GM21619 (cell line): ENCODE measurements around the gene TSPAN9.

Experiments used
- ATAC-seq: cut with Tn5 transposase; IDR thresholded peaks from one replicate; pipeline ENCODE4 v1.9.1; 2021; ENCODE audit not compliant: unreplicated experiment

Gene TSPAN9

DNA sequence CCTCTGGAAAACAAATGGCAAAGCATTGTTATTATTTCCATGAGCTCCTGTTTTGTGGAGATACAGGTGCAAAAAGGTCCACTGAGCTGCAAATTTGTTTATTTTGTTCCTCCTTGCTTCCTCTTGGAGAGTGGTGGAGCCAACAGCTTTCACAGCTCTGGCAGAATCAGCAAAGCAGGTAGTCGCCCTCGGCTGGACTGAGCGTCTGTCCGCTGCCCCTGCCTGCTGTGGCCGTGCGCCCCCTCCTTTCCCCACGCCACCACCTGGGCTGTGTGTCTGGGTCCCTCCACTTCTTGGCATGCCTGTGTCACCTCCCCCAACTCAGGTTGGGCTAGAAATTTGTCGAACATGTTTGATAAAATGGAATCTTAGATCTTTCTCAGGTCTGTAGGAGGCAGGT is 188.2 kb downstream of the TSPAN9 start:
- no peak for ATAC-seq

DNA sequence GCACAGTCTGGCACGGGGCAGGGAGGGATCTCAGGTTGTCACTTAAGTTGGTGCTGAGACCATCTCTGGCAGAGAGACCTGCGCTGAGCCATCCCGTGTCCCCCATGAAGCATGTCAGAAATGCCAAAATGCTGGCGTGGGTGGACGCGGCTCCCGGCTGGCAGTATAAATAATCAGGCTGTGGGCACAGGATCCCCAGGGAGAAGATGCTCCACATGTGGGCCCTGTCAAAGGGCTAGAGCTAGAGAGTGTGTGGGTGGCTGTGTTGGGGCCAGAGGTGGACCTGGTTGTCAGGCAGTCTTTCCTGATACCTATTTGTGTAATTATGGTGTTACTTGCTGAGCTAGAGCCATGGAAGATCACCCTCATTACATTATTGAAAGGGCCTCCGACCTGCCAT is 189.5 kb downstream of the TSPAN9 start:
- no peak for ATAC-seq

GRCh38 chr12:3267690-3268089 is 190.5 kb downstream of the TSPAN9 start:
- ATAC-seq = no peak

DNA sequence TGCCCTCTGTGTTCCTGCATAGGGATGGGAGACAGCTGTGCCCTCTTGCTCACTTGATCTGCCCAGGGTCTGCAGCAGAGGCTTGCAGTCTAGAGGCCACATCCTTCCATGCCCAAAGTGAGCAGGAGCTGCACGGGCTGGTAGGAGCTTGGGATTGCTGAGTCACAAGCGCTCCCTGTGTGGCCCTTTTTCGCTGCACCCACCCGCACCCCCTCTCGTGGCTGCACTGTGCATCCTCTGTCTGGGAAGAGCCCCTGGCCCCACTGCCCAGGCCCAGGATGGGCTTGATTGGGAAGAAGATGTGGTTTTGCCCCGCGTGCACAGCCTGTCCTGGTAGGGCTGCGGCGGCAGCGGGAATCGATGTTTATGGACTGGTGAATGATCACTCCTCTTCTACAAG is 192.4 kb downstream of the TSPAN9 start:
- ATAC-seq = no peak

GRCh38 chr12:3271146-3271545 is 194.0 kb downstream of the TSPAN9 start:
- ATAC-seq = no peak

DNA sequence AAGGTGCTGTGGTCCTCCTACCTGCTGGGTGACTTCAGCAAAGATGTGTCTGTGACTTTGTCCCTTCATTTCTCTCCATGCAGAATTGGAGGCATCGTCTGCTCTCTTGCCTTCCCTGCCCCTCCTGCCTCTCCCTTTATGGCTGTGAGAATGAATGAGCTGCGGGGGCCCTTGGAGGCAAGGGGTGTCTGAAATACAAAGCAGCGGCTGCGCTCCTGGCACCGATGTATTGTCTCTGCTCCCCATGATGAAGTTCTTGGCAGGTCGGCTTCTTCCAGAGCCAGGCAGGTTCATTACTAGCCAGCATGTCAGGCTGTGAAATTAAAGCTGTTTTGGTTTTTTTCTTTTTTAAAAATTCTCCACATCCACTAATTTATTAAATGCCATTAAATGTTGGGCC is 194.5 kb downstream of the TSPAN9 start:
- ATAC-seq = no peak

DNA sequence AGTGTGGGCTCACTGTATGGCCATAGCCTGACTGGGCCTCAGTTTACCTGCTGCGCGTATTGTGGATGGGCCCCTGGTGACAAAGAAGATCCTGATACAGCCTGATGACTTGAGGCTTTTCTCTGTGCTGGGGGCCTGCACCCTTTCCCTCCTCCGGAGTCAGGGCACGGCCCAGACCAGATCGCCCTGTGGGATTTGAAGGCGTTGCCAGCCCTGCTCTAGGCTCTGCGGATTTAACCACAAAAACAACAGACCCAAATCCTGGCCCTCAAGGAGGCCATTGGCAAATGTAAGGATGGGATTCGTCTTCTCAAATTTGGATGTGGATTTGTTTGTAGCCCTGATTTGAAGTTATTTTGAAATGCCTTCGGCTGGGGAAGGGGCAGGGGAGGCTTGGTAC is 195.8 kb downstream of the TSPAN9 start:
- no peak for ATAC-seq

DNA sequence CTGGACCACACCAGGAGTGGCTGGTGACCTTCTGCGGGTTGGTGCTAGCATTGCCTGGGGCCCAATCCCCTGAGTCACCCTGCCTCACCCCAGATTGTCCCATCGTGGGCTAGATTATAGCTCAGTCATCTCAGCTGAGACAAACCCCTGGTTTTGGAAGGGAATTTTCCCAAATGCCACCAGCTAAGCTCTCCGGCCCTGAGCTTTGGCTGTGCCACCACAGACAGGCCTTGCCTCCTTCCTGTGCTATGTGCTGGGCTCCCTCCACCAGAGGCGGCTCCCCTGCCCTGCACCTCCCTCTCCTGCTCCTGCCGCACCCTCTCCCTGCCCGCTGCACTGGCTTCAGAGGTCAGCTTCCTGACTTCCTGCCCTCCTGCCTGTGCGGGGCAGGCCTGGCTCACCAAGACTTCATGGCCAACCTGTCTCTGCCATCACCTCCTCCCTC is 196.3 kb downstream of the TSPAN9 start:
- ATAC-seq = no peak

- ATAC-seq = no peak
These were observed 197.5 kb downstream of the TSPAN9 start for GRCh38 chr12:3274664-3275063.

DNA sequence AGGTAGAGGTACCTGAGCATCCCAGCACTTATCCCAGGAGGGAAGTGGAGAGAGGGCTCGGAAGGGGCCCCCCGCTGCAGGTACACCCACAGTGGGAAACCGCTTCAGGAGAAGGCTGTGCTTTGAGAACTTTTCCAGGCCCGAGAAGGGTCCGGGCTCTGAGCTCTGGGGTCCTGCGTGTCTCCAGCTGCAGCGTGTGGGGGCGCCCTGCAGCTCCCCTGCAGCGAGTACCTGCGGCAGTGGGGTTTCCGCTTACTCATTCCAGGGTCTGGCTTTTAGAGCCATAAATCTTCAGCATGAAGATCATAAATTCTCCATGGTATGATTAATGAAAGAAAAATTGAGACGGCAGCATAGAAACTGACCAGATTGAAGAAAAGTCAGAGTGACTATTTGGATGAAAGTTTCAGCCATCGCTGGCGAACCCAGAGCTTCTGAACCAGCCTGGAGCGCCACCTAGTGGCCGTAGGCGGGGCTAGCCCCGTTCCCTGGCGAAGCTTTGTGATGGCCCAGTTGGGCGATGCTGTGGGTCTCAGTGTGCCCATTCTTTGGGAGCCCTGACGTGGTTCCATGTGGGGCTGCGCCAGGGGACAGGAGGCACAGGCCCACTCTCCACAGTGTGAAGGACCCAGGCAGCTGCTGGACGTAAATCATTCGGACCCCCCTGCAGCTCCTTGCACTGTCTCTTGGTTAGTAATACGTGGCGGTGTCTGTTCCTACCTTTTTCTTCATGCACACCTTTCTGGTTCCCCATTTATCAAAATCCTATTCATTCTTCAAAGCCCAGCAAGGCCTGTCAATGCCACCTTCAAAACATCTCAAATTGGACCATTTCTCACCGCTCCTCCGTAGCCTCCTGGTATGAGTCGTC is 198.2 kb downstream of the TSPAN9 start:
- ATAC-seq = no peak

GRCh38 chr12:3276226-3276625 is 199.0 kb downstream of the TSPAN9 start:
- no peak for ATAC-seq

- no peak for ATAC-seq
These were observed 200.2 kb downstream of the TSPAN9 start for GRCh38 chr12:3277306-3277943.

DNA sequence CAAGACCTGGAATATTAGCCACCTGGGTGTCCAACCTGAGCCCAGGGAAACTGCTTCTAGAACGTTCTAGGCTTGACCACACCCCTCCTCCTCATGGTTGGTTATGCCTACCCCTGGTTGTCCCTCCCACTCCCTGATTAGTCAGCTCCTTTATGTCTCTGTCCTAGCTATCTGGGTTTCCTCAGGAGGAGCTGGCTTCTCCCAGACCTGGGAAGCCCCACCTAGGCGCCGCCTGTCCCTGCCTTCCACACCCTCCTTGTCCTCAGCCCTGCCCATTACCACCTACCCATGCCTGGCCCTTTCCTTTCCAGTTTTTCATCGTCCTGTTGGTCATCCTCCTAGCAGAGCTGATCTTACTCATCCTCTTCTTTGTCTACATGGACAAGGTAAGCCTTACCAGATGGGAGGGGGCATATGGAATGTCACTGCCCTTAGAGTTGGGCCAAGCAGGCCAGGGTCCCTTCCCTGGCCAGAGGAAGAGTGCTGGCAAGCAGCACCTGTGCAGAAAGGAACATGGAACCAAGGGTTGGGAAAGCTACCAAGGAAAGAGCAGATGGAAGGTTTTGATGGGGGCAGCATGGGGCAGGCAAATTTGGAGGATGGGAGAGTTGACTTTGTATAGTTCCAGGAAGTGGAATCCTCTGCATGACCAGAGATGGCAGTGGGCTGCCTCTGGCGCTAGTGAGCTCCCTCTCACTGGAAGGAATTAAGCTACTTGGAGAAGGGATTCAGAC is 201.7 kb downstream of the TSPAN9 start:
- no peak for ATAC-seq

- ATAC-seq = no peak
These were observed 202.2 kb downstream of the TSPAN9 start for GRCh38 chr12:3279415-3279780.

GRCh38 chr12:3279832-3280231 is 202.7 kb downstream of the TSPAN9 start:
- no peak for ATAC-seq

DNA sequence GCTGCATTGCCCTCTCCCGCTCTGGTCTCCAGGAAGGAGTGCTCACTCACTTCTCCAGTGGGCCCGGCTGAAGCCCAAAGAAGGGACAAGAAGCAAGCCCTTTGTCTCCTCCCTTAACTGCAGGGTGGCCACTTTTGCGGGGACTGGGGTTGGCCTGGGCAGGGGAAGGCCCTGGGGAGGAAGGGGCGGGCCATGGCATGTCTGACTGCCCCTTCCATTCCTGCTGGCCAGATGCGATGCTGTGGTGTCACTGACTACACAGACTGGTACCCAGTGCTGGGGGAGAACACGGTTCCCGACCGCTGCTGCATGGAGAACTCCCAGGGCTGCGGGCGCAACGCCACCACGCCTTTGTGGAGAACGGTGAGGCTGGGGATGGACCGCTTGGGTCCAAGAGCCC is 203.8 kb downstream of the TSPAN9 start:
- ATAC-seq = no peak

- no peak for ATAC-seq
These were observed 204.6 kb downstream of the TSPAN9 start for GRCh38 chr12:3281588-3282383.

DNA sequence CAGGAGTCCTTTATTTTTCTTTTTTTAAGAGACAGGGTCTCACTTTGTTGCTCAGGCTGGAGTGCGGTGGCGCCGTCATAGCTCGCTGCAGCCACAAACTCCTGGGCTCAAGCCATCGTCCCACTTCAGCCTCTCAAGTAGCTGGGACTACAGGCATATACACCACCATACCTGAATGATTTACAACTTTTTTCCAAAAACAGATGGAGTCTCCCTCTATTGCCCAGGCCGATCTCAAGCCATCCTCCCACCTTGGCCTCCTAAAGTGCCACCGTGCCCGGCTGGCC is 205.1 kb downstream of the TSPAN9 start:
- no peak for ATAC-seq

DNA sequence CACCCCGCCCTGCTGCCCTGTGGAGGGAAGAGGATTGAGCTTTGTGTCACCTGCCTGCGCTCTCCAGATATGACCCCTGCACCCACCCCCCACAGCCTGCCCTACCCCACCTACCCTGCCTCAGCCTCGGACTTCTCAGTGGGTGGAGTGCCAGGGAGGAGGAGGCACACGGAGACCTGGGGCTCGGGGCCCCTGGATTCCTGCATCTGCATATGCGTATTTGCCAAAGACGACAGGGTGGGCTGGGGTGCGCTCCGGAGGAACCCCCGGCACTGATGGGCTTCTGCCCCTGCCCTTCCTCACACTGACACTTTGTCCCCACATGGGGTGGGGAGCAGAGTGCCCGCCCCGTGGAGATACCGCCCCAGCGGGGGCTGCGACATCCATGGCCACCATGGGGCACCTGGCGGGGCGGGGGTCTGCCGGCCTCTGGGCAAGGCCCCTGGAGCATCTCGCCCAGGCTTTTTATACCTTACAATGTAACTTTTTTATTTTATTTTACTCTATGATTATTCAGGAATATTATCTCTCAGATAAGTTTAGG is 206.0 kb downstream of the TSPAN9 start:
- ATAC-seq = no peak

- no peak for ATAC-seq
These were observed 207.2 kb downstream of the TSPAN9 start for GRCh38 chr12:3284405-3284804.

- ATAC-seq = no peak
These were observed 208.4 kb downstream of the TSPAN9 start for GRCh38 chr12:3285570-3285969.
